GM12892 (cell line): ENCODE results near the gene ANK2.

Experiments used
- POLR2A ChIP-seq: IDR thresholded peaks from 2 replicates; pipeline ENCODE4 v1.6.1; 2011; ENCODE audit warnings: low read depth, low read length, control low read depth
- POLR2AphosphoS5 ChIP-seq: IDR thresholded peaks from 2 replicates; pipeline ENCODE4 v1.6.1; 2011; ENCODE audit warnings: low read depth, low read length, control low read depth

- TF ChIP-seq POLR2A (no peak), POLR2AphosphoS5 (no peak)
Observed at GRCh38 chr4:113328514-113328913, 279.1 kb downstream of the ANK2 start.
